Thyroid gland (tissue), 4 donors: ENCODE data around the gene ZMAT3.
"Not testable (repeated sequence)": the region's sequence is repeated elsewhere in the genome, so short reads cannot be mapped to it uniquely, and the experiment has no call there.

ENCODE experiments used
- POLR2A ChIP-seq, 2 donors: fragments of 450-650 bp; IDR thresholded peaks; one replicate each; pipeline ENCODE4 v1.6.1; 2017; ENCODE audit warnings: antibody characterized with exemption in 2 of 2, mild to moderate bottlenecking in 2 of 2, moderate library complexity in 1 of 2
- TF ChIP-seq, protein P1 (sequence below), 6 experiments: fragments of 200-600 bp in 3 of 6; fragments of 450-650 bp in 3 of 6; sonication (generic) in 3 of 6; IDR thresholded peaks; one replicate each; pipeline ENCODE4 v1.5.1; 2016 to 2019; ENCODE audit warnings: antibody characterized with exemption in 6 of 6, mild to moderate bottlenecking in 2 of 6, inconsistent platforms in 1 of 6, moderate library complexity in 1 of 6

- TF ChIP-seq, protein P1, sequence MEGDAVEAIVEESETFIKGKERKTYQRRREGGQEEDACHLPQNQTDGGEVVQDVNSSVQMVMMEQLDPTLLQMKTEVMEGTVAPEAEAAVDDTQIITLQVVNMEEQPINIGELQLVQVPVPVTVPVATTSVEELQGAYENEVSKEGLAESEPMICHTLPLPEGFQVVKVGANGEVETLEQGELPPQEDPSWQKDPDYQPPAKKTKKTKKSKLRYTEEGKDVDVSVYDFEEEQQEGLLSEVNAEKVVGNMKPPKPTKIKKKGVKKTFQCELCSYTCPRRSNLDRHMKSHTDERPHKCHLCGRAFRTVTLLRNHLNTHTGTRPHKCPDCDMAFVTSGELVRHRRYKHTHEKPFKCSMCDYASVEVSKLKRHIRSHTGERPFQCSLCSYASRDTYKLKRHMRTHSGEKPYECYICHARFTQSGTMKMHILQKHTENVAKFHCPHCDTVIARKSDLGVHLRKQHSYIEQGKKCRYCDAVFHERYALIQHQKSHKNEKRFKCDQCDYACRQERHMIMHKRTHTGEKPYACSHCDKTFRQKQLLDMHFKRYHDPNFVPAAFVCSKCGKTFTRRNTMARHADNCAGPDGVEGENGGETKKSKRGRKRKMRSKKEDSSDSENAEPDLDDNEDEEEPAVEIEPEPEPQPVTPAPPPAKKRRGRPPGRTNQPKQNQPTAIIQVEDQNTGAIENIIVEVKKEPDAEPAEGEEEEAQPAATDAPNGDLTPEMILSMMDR (IDR thresholded peaks at IDR 0.05) = not testable (repeated sequence)
- not testable (repeated sequence) for TF ChIP-seq POLR2A (IDR thresholded peaks at IDR 0.05)
These were observed 43.8 kb upstream of the ZMAT3 start for GRCh38 chr3:179115444-179115843.
